NK-92 (cell line): ENCODE data around the gene DLX2.

Source experiments
- DNase-seq: peaks from one replicate; lab custom pipeline; 2025; ENCODE audit not compliant: unreplicated experiment; lab: John Stamatoyannopoulos, UW

The DLX2 gene

DNA sequence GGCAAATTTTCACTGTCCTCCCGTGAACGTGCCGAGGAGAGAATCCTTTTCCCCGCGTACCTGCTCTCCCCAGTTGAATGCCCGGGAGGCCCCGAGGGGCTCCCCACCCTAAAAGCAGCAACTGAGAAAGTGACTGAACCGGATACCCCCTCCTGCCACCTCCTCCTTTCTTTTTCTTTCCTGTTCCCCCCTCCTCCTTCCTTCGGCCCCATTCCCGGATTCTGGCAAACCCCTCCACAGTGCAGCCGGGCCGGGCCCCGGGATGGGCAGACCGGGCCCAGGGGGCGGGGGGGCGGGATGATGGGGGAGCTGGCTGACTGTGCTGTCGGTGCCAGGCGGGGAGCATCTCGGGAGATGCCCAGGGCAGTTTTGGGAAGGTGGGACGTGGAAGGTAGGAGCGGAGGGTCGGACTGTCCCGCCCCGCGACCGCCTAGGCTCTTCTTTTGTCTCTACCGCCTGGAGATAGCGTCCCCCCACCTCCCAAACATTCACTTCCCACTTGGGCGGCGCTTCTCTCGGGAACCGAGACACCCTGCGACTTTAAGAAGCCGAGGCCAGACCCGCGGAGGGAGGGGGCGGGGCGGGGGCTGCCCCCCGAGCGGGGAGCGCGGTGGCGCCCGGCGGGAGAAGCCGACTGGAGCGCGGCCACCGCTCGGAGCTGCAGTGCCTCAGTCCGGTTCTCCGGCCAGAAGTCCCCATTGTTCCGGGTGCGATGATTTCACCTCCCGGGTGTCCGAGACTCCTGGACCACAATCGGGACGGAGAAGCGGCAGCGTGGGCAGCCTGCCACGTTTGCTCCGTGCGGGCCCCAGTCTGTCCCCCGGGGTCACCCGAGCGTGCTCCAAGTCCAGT, 8.2 kb downstream of the DLX2 start:
- DNase-seq: no peak

DNA sequence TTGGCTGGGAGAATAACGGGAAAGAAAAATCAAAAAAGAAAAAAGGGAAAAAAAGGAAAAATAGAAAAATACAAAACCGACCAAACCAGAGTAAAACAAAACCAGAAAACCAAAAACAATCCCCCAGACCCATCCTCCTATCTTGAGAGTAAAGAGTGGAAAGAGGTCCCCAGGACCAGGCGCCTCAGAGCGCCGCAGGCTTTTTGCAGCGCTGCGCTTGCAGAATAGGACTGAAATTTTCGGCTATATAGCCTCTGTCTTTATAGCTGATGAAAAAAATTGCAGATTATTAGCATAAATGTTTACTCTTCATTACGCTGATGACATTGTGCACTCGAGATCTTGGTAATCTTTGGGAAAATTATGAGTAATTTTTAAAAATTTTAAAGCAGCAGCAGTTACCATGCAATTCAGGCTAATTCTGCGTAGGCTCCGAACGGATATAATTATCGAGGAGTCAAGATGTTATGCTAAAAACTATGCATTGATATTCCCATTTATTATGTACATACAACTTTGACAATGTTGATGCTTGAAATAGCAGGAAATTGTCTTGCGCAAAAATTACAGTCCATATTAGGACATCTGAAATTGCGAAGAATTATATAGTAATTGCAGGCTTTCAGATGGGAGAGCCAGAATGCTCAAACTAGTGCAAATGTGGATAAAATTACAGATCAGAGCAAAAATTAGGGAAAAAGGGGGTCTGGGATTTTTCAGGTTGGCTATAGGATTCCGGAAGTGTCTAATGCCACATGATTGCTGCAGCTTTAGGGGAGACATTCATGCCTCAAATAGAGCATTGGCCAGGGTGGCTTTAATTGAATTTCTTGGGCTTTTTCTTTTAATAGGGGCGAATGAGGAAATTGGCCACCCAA, 9.0 kb downstream of the DLX2 start:
- DNase-seq: no peak

DNA sequence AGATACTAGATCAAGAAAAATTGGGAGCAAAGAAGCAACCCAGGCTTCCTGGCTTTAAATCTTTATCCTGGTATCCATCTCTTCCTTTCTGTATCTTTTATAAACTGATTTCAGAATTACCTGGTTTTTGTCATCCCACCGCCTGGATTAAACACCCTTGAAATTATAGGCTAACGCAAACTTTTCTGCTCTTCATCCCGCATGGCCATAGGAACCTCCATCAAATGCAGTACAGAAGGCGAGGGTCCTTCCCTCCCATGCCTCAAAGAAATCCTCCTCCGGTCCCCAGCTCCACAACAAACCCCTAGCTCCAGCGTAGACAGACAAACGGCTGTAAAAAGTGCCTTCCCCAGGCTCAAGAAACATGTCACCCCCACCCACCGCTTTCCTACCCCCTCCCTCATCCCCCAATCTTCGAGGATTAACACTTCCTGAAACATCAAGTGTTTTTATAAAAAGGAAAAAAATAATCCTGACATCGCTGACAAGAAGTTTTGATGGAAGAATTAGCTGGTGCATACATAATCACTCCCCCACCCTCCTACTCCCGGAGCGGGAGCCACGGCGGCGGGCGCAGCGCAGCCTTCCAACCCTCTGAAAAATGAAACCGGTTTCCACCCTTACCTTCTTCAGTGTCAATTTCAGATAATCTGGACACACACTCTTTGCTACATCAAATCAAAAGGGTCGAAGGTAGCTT, 9.8 kb downstream of the DLX2 start:
- DNase-seq: no peak

DNA sequence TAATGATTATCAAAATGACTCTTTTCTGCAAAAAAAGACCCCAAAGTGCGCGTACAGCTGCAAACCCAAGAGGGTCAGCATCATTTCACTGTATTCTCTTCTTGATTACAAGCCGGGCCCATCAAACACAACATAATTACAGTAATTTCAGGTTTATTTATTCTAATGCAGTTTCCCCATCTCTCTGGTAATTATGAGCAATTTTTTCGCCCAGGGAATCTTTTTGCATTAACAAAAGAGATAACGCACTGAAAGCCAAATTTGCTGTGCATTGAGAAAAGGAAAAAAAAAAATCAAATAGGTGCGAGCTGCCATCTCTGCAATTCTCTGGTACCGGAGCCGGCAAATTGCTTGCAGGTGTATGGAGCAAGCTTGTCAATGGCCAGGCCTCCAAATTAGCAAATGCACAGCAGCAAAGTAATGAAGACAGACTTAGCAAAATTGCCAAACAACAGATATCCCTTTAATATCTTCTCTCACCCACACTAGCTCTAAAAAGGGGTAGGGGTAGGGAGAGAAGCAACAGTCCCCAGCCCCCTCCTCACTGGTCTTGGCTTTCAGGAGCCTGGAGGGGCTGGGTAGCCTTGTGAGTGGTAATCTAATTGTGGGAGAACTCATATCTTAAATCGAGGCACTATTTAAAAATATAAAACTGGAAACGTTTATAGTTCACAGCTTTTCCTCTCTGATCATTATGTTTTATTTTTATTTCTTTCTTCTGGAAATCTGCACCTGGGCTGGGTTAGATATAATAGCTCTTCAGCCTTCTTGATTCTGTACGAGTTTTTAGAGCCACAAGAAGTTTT, 10.7 kb downstream of the DLX2 start:
- DNase-seq: no peak

DNA sequence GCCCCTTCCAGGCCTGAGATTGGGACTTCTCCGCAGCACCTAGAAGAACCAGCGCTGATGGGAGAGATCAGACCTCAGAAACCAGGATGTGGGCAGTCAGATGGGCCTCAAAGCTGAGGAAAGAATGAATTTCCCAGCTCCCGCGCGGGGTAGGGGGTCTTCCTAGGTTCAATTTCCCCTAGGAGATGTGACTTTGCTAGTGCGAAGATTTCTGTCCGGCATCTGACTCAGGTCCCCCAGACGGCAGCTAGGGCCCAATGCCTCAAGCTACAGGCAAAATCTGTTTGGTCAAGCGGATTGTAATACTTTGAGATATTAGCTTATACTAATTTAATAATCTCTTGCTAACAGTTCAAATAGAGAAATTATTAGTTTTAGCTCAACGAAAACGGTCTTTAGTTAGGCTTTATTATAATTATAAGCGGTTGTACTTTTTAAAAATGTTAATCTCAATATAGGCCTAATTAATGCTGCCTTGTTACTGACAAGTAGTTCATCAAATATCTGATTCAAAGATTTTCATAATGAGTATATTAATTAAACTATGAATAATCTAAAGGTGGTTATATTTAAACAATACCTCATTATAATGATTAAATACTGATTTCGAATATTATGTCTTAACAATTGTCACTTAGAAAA, 11.6 kb downstream of the DLX2 start:
- DNase-seq: no peak

DNA sequence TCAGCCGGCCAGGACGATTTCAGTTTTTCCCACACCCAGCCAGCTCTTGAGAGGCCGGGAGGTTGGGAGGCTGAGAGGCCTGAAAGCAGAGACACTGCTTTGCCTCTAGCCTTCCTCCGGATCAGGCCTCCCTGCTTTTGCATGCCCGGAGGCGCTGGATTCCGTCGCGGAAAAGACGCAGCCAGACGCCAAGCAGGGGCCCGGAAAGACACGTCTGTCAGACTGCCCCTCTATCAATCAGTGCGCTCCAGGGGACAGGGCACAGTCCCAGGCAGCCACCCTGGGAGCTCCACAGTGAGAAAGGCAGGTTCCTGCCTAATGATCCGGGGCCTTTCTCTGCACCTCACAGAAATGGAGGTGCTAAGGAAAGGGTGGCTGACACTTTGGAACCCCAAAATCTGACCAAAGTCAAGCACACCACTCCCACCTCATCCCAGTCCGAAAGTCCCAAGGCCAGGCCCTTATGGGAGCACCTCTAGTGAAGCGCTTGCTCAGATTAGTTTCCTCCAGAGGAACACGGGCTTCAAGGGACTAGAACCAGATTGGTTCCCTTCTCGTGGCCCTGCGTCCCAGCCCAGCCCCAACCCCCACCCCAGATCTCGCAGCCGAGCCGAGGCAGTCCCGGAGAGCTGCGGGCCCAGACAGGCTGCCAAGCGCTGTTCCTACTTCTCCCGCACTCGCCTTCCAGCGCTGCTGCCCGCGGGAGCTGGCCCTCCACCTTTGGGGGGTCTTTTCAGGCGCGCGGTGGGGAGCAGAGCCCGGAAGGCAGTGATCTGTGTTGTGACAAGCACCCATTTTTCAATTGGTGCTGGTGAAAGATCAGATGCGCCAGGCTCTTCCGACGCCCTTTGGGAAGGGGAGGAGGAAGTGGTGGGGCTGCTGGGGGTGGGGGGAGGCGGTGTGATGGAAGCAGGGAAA, 12.4 kb downstream of the DLX2 start:
- no peak for DNase-seq

DNA sequence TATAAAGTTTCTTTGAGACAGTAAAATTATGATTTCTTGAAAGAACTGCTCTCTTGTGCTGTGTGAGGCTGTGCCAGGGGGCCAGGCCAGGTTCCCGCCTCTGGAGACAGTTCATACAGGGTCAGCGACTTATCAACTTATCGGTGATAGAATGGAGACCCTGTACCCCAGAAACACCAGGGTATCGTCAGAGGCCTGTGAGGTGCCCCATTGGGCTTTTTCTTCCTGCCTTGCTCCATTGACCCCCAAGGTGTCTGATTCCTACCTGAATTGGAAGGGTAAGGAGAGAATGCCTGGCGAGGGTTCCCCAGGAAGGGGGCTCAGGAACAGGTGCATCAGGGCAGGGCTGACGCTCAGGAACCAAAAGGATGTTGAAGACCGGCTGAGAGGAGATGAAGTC, 13.1 kb downstream of the DLX2 start:
- DNase-seq: no peak

DNA sequence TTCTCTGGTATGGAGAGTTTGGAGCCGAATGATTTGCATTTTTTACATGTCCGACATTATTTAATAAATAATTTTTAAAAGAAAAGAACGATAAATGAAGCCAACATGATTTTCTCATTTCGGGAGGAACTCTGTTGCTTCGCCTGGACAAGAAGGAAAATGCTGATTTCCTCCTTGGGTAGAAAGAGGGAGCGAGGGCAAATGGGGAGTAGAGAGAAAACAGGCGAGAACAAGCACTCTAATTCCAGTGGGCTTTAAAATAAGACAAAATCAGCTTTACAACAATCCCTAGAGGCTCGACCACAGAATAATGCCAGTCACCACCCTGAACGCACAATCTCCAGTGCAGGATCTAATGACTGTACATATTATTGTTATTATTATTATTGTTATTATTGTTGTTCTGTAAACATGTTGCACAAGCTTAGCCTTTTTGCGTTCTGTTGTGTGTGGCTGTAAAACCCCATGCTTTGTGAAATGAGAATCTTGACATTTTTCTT, 13.6 kb downstream of the DLX2 start:
- DNase-seq: no peak

DNA sequence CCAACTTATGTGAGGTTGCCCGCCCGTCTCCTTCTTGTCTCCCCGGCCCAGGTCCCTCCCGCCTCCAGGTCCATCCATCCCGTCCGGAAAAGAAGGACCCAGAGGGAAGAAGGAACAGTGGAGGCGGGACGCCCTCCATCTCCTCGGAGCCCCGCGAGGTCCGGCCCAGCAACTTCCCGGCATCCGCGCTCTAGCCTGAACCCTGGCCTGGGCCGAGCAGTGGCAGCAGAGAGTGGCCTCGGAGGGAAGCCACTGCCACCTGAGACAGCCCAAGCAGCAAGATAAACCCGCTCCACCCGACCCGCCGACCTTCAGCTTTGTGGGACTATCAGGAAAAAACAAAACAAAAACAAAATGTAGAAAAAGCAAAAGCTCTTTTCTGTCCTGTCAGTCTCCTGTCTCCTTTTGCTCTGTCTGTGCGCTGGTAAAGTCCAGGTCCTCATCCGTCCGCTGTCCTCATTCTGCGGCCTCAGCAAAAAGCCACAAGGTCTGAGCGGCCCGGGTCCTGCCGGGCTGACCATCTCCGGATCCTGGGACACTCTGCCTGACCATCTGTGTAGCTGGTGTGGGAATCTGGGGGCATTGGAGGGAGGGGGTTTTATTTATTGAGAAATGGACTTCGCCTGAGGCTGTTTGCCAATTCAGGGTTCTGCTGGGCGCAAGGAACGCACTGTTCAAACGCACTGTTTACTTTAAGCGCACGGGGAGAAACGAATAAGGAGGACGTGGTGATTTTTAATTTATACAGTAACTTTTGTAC, 14.3 kb downstream of the DLX2 start:
- no peak for DNase-seq

DNA sequence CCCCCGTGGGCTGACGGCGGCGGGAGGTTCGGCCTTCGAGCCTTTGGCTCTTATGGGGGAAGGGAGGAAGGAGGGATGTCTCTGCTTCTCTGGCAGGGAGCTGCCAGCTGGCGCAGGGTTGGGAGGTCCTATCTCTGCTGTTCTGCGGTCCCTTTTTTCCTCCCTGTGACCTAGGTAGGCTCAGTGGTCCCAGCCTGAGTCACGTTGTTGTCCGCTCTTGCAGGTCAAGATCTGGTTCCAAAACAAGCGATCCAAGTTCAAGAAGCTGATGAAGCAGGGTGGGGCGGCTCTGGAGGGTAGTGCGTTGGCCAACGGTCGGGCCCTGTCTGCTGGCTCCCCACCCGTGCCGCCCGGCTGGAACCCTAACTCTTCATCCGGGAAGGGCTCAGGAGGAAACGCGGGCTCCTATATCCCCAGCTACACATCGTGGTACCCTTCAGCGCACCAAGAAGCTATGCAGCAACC, 14.9 kb downstream of the DLX2 start:
- DNase-seq: no peak

DNA sequence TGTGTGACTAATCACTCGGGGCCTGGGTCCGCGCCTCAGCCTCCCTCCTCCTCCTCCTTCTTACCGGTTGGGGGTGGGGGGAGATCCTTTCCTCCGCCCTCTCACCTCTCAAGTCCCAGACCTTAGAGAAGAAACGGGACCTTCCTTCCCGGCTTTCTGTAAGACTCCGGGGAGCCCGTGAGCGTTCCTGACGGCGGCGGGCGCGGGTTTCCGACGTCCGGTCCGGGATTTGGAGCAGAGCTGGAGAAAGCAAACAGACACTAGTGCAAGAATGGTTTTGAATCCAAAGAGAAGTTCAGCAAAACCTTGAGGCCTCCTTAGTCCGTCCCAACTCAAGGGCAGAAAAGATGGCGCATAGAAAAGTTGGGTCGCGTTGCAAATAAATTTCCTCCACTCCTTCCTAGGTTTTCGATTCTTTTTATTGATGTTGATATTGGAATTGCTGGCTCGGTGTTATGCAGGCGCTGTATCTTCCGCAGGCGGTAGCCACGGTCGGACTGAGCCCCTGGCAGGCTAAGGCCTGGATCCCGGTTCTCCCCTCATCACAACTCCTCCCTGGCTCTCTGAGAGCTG, 15.4 kb downstream of the DLX2 start:
- no peak for DNase-seq

DNA sequence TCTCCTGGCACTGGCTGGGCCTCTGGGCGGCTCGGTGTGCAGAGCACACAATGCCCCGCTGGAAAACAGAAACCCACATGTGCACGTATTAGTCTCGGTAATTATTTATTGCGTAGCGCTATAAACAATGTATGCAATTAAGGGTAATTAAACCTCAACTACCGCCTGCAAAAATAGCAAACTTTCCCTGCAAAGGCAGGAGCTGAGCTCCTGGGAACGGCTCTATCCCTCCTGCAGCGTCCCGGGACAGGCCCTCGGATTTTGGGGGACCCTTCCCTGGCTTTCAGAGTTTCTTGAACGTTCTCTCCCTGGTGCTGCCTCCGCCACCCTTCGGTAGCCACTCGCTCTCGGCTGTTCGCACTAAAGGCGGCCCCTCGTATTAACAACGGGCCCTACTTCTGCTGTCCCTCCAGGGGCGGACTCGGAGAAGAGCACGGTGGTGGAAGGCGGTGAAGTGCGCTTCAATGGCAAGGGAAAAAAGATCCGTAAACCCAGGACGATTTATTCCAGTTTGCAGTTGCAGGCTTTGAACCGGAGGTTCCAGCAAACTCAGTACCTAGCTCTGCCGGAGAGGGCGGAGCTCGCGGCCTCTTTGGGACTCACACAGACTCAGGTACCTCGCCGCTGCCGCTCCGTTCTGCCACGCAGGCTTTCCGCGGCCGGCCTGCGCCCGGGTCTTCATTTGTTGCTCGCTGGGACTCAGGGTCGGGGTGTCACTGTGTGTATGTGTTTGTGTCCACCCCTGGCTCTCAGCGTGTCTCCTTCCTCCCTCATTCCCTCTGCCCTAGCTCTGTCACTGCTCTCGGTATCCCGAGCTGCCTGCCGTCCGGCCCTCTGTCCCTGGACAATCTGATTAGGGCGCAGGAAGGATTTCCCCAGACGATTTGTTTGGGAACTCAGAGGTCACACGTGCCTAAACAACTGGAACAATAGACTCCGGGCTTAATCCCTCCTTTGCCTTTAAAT, 16.2 kb downstream of the DLX2 start:
- no peak for DNase-seq

DNA sequence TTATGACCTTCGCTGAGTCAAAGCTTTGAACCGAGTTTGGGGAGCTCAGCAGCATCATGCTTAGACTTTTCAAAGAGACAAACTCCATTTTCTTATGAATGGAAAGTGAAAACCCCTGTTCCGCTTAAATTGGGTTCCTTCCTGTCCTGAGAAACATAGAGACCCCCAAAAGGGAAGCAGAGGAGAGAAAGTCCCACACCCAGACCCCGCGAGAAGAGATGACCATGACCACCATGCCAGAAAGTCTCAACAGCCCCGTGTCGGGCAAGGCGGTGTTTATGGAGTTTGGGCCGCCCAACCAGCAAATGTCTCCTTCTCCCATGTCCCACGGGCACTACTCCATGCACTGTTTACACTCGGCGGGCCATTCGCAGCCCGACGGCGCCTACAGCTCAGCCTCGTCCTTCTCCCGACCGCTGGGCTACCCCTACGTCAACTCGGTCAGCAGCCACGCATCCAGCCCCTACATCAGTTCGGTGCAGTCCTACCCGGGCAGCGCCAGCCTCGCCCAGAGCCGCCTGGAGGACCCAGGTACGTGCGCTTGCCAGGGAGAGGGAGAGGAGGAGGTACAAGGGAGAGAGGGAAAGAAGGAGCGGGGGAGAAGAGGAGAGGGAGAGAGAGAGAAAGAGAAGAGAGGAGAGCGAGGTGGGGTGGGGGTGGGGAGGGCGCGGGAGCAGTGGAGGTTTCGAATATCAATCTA, 17.1 kb downstream of the DLX2 start, which contains the start of gene DLX1:
Gene DLX1 (plus strand): TSS at position 48 of the 700 bp plus-strand sequence. CDS start 171 bp downstream, at position 219.
- DNase-seq: no peak

DNA sequence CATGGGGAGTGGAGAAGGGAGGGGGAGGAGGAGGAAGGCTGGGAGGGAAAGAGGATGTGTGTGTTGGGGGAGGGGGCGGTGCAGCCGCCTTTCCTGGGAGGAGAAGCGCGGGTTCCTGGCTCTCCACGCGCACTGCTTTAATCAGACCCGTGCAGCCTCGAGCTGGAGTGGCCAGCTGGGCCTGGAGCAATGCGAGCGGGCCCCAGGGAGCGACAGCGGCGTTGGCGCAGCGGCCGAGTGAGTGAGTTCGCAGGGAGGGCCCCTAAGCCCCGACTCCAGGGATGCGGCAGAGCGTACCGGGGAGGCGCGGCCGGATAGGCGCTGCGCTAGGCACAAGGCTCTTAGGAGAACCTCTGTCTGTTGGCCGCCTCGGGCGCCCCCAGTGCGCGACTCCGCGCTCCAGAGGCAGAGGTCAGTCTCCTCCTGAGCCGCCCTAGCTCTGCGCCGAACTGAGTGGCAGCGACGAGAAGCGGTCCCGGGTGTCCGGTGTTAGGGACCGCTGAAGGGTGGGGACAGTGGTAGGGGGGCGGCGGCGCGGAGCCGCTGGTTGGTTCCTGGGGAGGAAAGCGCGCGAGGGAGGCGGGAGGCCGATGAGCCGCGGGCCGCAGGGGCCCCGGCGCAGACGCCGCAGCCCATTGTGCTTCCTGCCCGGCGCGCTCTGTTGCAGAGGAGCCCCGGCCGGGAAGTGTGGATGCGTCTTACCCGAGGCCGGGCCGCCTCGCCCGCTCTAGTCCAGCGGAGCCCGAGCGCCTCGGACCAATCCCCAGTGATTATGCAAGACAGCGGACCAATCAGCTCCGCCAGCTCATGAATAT, 17.8 kb downstream of the DLX2 start:
- no peak for DNase-seq

DNA sequence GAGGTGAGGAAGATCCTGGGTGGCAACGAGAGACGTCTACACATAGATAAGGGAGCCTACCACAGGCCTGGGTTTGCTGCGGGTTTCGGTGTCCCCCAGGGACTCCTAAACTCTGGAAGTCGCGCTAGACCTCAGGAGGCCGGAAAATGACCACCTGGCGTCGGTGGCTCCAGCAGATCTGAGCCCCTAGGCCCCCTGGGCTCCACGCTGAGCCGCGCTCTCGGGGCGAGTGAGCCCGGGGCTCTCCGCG, 18.4 kb downstream of the DLX2 start:
- no peak for DNase-seq
